Activated B cell treated with CpG ODN at 0.5 μM for 24 hours (primary cell): ENCODE results near the gene MVK. TPM values are rescaled to one million over a fixed set of nuclear protein-coding genes. Genes with fewer than 3 reads are reported as not detected.

ENCODE experiments used
- ATAC-seq: fragments of 200-7000 bp; cut with Tn5 transposase; one replicate; pipeline ENCODE4 v1.10.0; 2021; ENCODE audit warnings: low read depth, mild to moderate bottlenecking, moderate library complexity
- CTCF ChIA-PET: fragments of 350-600 bp; sonication (Branson Sonifier 250); formaldehyde crosslinking; loops from one replicate; lab custom pipeline; 2021; ENCODE audit warnings: antibody characterized with exemption; lab: Charles Lee
- POLR2A ChIA-PET: fragments of 350-600 bp; sonication (Branson Sonifier 250); formaldehyde crosslinking; loops from one replicate; lab custom pipeline; 2021; ENCODE audit warnings: antibody characterized with exemption; lab: Charles Lee
- DNase-seq: peaks from one replicate; pipeline ENCODE4 v3.0.0; 2022
- H3K27ac Mint-ChIP-seq: one replicate; pipeline ENCODE4 v1.8.0; 2020; ENCODE audit warnings: mixed read lengths
- H3K27me3 Mint-ChIP-seq: one replicate; pipeline ENCODE4 v1.8.0; 2021; ENCODE audit warnings: mixed read lengths
- H3K36me3 Mint-ChIP-seq: one replicate; pipeline ENCODE4 v1.8.0; 2021; ENCODE audit warnings: low read depth, mixed read lengths
- H3K4me1 Mint-ChIP-seq: one replicate; pipeline ENCODE4 v1.8.0; 2021; ENCODE audit warnings: mixed read lengths
- H3K4me3 Mint-ChIP-seq: one replicate; pipeline ENCODE4 v1.8.0; 2020; ENCODE audit warnings: mild to moderate bottlenecking, mixed read lengths
- H3K9me3 Mint-ChIP-seq: one replicate; pipeline ENCODE4 v1.8.0; 2020; ENCODE audit warnings: mixed read lengths
- CTCF ChIP-seq: fragments of 200-600 bp; IDR thresholded peaks from one replicate; pipeline ENCODE4 v1.8.0; 2022; ENCODE audit warnings: antibody characterized with exemption, mild to moderate bottlenecking
- intact Hi-C: fragments of 100-400 bp; cut with micrococcal nuclease; formaldehyde crosslinking; loops from one replicate; pipeline ENCODE4 v1.15.1; 2024
- total RNA-seq: library from RNA; stranded (reverse); gene quantifications from 2 replicates; pipeline ENCODE4 v1.2.3, GENCODE V29; 2022

Gene MVK
- total RNA-seq, 1 donor from 2014 or later: 28.5 TPM

GRCh38 chr12:109645194-109645593 is 71.6 kb downstream of the MVK start:
- Mint-ChIP-seq H3K9me3 (no peaks in the 10 kb centered on the region), H3K4me3 (no peak overlapping the region), H3K27me3 (peaks cover 23% of the 10 kb centered on the region), H3K4me1 (no peaks in the 10 kb centered on the region), H3K36me3 (no peaks in the 10 kb centered on the region), H3K27ac (no peak overlapping the region)
- ChIA-PET CTCF (no interaction called here), POLR2A (no interaction called here)
- TF ChIP-seq CTCF: no peak
- ATAC-seq (no peak), DNase-seq (no peak)
- intact Hi-C loops: no loop called here

- no peaks in the 10 kb centered on the region for H3K36me3 Mint-ChIP-seq
- TF ChIP-seq CTCF: no peak
Observed at GRCh38 chr12:109645708-109646107, 72.1 kb downstream of the MVK start.

More at GRCh38 chr12:109645708-109646107, 72.1 kb downstream of the MVK start:
- Mint-ChIP-seq H3K27me3 (peaks cover 25% of the 10 kb centered on the region), H3K9me3 (no peaks in the 10 kb centered on the region), H3K27ac (no peak overlapping the region), H3K4me1 (no peaks in the 10 kb centered on the region), H3K4me3 (no peak overlapping the region)
- POLR2A ChIA-PET: no interaction called here
- CTCF ChIA-PET: no interaction called here
- ATAC-seq (no peak), DNase-seq (no peak)
- intact Hi-C loops: no loop called here

Other genes starting within 250 kb of the MVK start
- gene MYO1H, start 225.9 kb upstream of the MVK start, total RNA-seq: not detected in 2 replicates
- gene KCTD10, start 96.5 kb upstream of the MVK start, total RNA-seq: 32.7 and 38.7 TPM in 2 replicates
- 35.4 and 36.9 TPM in 2 replicates for gene UBE3B, start 96.2 kb upstream of the MVK start, total RNA-seq
- gene MMAB, start 290 bp upstream of the MVK start, total RNA-seq: 62.8 and 63.3 TPM in 2 replicates
- 0.73 and 1.6 TPM in 2 replicates for gene FAM222A, start 140.0 kb downstream of the MVK start, total RNA-seq